Measurements from ENCODE around the gene CEP85L. TPM values are rescaled to one million over a fixed set of nuclear protein-coding genes. Genes with fewer than 3 reads are reported as not detected.

Gene CEP85L
- total and polyA plus RNA-seq, 2 of the 13 experiments (the other 11 are each of a cell fraction or from before 2014, with no cell fraction given): 0.44 to 1.7 TPM

- TF ChIP-seq GTF2F1 (IDR thresholded peaks at IDR 0.05; ENCODE audit: low read length) (no peak), HNF1B (CRISPR knock-in tag; IDR thresholded peaks at IDR 0.05) (no peak), HMGA1 (CRISPR knock-in tag; conservative IDR thresholded peaks at IDR 0.05) (no peak), RBFOX2 (IDR thresholded peaks at IDR 0.05; ENCODE audit: low read depth, low read length) (0 out of 2 replicates have a peak, but pooled peaks have one; percentile 14), TRIM24 (CRISPR knock-in tag; IDR thresholded peaks at IDR 0.05) (no peak), TFDP2 (CRISPR knock-in tag; IDR thresholded peaks at IDR 0.05) (peak; percentile 11; the same call in 1 of the 2 replicates), NRL (CRISPR knock-in tag; IDR thresholded peaks at IDR 0.05; ENCODE audit: borderline replicate concordance) (no peak; the same call in 1 of the 2 replicates), ZNF501 (CRISPR knock-in tag; IDR thresholded peaks at IDR 0.05) (no peak), THYN1 (CRISPR knock-in tag; IDR thresholded peaks at IDR 0.05; ENCODE audit: borderline replicate concordance, low read depth) (no peak), PTBP1 (IDR thresholded peaks at IDR 0.05; ENCODE audit: low read depth, low read length, poor library complexity, severe bottlenecking) (no peak), ZNF790 (CRISPR knock-in tag; IDR thresholded peaks at IDR 0.05; ENCODE audit: borderline replicate concordance) (no peak), RBM39 (IDR thresholded peaks at IDR 0.05; ENCODE audit: low read depth, low read length, poor library complexity, severe bottlenecking) (no peak), ZBTB14 (CRISPR knock-in tag; IDR thresholded peaks at IDR 0.05) (no peak), ZNF296 (CRISPR knock-in tag; conservative IDR thresholded peaks at IDR 0.05) (no peak), ZBTB21 (CRISPR knock-in tag; IDR thresholded peaks at IDR 0.05) (no peak), IKZF1 (IDR thresholded peaks at IDR 0.05) (no peak), ZKSCAN5 (CRISPR knock-in tag; IDR thresholded peaks at IDR 0.05) (no peak), ZNF256 (CRISPR knock-in tag; conservative IDR thresholded peaks at IDR 0.05) (no peak), ZNF749 (CRISPR knock-in tag; IDR thresholded peaks at IDR 0.05; ENCODE audit: borderline replicate concordance) (no peak), ATM (IDR thresholded peaks at IDR 0.05; ENCODE audit: borderline replicate concordance) (no peak), HMG20A (CRISPR knock-in tag; IDR thresholded peaks at IDR 0.05; ENCODE audit: borderline replicate concordance) (no peak), ZEB1 (IDR thresholded peaks at IDR 0.05; ENCODE audit: insufficient replicate concordance, low read depth) (no peak), ZNF431 (CRISPR knock-in tag; IDR thresholded peaks at IDR 0.05; ENCODE audit: borderline replicate concordance, low read depth) (no peak), MNT (IDR thresholded peaks at IDR 0.05) (no peak), RFX3 (CRISPR knock-in tag; IDR thresholded peaks at IDR 0.05) (no peak), HNRNPH1 (optimal IDR thresholded peaks at IDR 0.05; ENCODE audit: low read depth, low read length) (no peak), ZNF232 (CRISPR knock-in tag; IDR thresholded peaks at IDR 0.05; ENCODE audit: borderline replicate concordance) (no peak)
Observed at GRCh38 chr6:118650582-118651281, 659 bp downstream of the CEP85L start (continued).

All from HepG2 (cell line).